CD4-positive, CD25-positive, alpha-beta regulatory T cell (primary cell): ENCODE results near the gene ANKRD6. TPM values are rescaled to one million over a fixed set of nuclear protein-coding genes. Genes with fewer than 3 reads are reported as not detected.
A peak's percentile ranks its signal among the peaks of the same experiment; 100 is the strongest.

Experiments
- ATAC-seq, 2 donors: fragments of 150-1000 bp; cut with Tn5 transposase; one replicate each; pipeline ENCODE4 v1.10.0; 2021; ENCODE audit warnings: low read depth in 2 of 2, moderate number of reproducible peaks in 2 of 2, moderate library complexity in 1 of 2
- DNase-seq, 3 donors: peaks; one replicate each; pipeline versions ENCODE4 v3.0.0 to v3.0.0-alpha.2; 2012 to 2022; ENCODE audit warnings: mixed read lengths in 1 of 3
- H3K27ac ChIP-seq: one replicate; pipeline ENCODE4 v1.7.0; 2013; ENCODE audit warnings: mild to moderate bottlenecking, low read length; ENCODE audit not compliant: insufficient read depth, poor library complexity, severe bottlenecking
- H3K27me3 ChIP-seq: one replicate; pipeline ENCODE4 v1.7.0; 2013; ENCODE audit warnings: low read length; ENCODE audit not compliant: control insufficient read depth, insufficient read depth
- H3K36me3 ChIP-seq: one replicate; pipeline ENCODE4 v1.7.0; 2013; ENCODE audit warnings: mild to moderate bottlenecking, low read length, moderate library complexity; ENCODE audit not compliant: control insufficient read depth, insufficient read depth
- H3K4me1 ChIP-seq: 2 replicates; pipeline ENCODE4 v1.7.0; 2013; ENCODE audit warnings: mild to moderate bottlenecking, low read length; ENCODE audit not compliant: insufficient read depth, control insufficient read depth, poor library complexity, severe bottlenecking
- H3K4me3 ChIP-seq: one replicate; pipeline ENCODE4 v1.7.0; 2013; ENCODE audit warnings: low read depth, mild to moderate bottlenecking, low read length, moderate library complexity
- H3K9me3 ChIP-seq, 2 experiments: 1 replicate in 1 of 2; 2 replicates in 1 of 2; pipeline ENCODE4 v1.7.0; 2013; ENCODE audit warnings: low read length in 2 of 2, mild to moderate bottlenecking in 1 of 2, moderate library complexity in 1 of 2; ENCODE audit not compliant: control insufficient read depth in 2 of 2
- H3K27ac Mint-ChIP-seq, 3 donors: one replicate each; pipeline ENCODE4 v1.8.0; 2020 to 2022; ENCODE audit warnings: mild to moderate bottlenecking in 3 of 3, mixed read lengths in 3 of 3, moderate library complexity in 2 of 3
- H3K27me3 Mint-ChIP-seq: one replicate; pipeline ENCODE4 v1.8.0; 2022; ENCODE audit warnings: mild to moderate bottlenecking, mixed read lengths
- H3K36me3 Mint-ChIP-seq: one replicate; pipeline ENCODE4 v1.8.0; 2020; ENCODE audit warnings: mixed read lengths
- H3K4me1 Mint-ChIP-seq, 4 donors: one replicate each; pipeline ENCODE4 v1.8.0; 2020 to 2022; ENCODE audit warnings: mixed read lengths in 4 of 4, mild to moderate bottlenecking in 1 of 4
- H3K4me3 Mint-ChIP-seq, 4 donors: one replicate each; pipeline ENCODE4 v1.8.0; 2020 to 2022; ENCODE audit warnings: mild to moderate bottlenecking in 4 of 4, mixed read lengths in 4 of 4, moderate library complexity in 3 of 4
- H3K9me3 Mint-ChIP-seq, 7 donors: one replicate each; pipeline ENCODE4 v1.8.0; 2020 to 2022; ENCODE audit warnings: mixed read lengths in 7 of 7, mild to moderate bottlenecking in 3 of 7, moderate library complexity in 2 of 7
- polyA plus RNA-seq, 4 donors: library from polyadenylated mRNA; unstranded; fragments of 300-500 nt; fragmentation: Illumina TruSeq; gene quantifications; one replicate each; pipeline ENCODE4 v1.2.3, GENCODE V29; 2021
- total RNA-seq: library from RNA; stranded (reverse); gene quantifications from one replicate; pipeline ENCODE4 v1.2.3, GENCODE V29; 2022

ANKRD6 gene
- total and polyA plus RNA-seq, 5 donors from 2014 or later, result 0.54 to 6.0 (median 1.4) TPM

DNA sequence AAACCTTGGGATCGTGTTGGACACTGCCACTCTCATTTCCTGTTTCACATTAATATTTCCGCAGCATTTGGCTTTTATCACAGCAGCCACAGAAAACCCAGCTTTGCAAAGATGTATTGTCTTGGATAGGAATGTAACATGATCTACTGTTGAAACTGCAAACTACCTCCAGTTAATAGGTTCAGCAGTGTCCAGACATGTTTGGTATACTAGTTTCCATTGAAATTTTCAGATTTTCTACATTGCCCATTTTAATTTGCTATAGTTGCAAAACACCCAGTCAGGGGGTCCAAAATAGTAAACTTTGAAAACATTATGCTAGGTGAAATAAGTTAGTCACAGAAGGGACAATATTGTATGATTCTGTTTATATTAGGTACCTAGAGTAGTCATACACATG, 3.3 kb downstream of the ANKRD6 start:
- Mint-ChIP-seq H3K27me3 (peaks cover 43% of the 10 kb centered on the region), H3K36me3 (no peaks in the 10 kb centered on the region), H3K9me3 (no peaks in the 10 kb centered on the region), H3K27ac (peak overlapping the region in 2 of 3 donors; percentile 25 to 40), H3K4me3 (no peak overlapping the region), H3K4me1 (peaks cover 0 to 21% (median 9%) of the 10 kb centered on the region in 4 donors)
- H3K9me3 ChIP-seq, result no peaks in the 10 kb centered on the region
- no peaks in the 10 kb centered on the region for H3K36me3 ChIP-seq
- H3K27me3 ChIP-seq, result peaks cover 2% of the 10 kb centered on the region
- no peak for DNase-seq
- ATAC-seq, result no peak
- no peak overlapping the region for H3K27ac ChIP-seq
- no peak overlapping the region for H3K4me3 ChIP-seq
- H3K4me1 ChIP-seq, result peaks cover 15% of the 10 kb centered on the region

DNA sequence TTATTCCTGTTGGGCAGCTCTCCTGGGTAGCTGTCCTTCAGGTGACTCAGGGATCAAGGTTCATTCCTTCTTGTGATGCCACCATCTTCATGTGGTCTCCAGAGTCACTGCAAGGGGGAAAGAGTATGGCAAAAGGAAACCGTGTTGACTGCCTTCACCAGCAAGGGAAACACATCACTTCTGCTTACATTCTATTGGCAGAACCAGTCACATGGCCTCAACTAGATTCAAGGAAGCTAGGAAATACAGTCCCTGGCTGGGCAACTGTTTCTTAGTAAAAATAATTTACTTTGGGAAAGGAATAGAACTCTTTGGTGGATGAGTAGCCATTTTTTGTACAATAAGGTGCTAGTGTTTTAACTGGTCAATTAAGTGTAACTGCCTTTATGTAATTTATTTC, 5.3 kb downstream of the ANKRD6 start:
- H3K4me1 ChIP-seq, result peaks cover 8% of the 10 kb centered on the region

DNA sequence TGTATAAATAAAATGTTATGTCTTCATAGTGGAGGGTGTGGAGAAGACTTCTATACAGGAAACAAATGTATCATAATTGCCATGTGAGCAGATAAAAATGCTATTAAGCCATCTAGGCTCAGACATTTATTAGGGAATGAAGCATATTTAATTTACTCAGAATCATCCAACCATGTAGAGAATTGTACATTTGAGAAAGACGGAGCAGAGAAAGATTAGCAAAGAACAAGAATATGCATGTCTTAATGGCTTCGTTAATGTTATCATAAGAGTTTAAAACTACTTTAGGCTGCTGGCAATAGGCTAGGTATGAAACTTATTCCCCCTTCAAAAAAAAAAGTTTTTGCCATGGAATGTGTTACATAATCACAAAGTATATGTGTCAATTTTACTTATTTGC, 6.1 kb downstream of the ANKRD6 start:
- Mint-ChIP-seq H3K9me3 (no peaks in the 10 kb centered on the region), H3K4me3 (no peak overlapping the region), H3K36me3 (no peaks in the 10 kb centered on the region), H3K27me3 (peaks cover 29% of the 10 kb centered on the region), H3K4me1 (peaks cover 0 to 9% (median 4%) of the 10 kb centered on the region in 4 donors), H3K27ac (no peak overlapping the region)
- ATAC-seq (no peak), DNase-seq (no peak)
- no peak overlapping the region for H3K4me3 ChIP-seq
- H3K4me1 ChIP-seq, result peaks cover under 1% of the 10 kb centered on the region
- H3K9me3 ChIP-seq, result no peaks in the 10 kb centered on the region
- H3K27me3 ChIP-seq, result no peaks in the 10 kb centered on the region
- no peak overlapping the region for H3K27ac ChIP-seq
- no peaks in the 10 kb centered on the region for H3K36me3 ChIP-seq

More for the DNA sequence above, 5.3 kb downstream of the ANKRD6 start:
- ATAC-seq (no peak), DNase-seq (no peak)
- no peak overlapping the region for H3K27ac ChIP-seq
- Mint-ChIP-seq H3K27ac (no peak overlapping the region), H3K4me3 (no peak overlapping the region), H3K9me3 (no peaks in the 10 kb centered on the region), H3K36me3 (no peaks in the 10 kb centered on the region), H3K4me1 (peaks cover 0 to 12% (median 7%) of the 10 kb centered on the region in 4 donors), H3K27me3 (peaks cover 32% of the 10 kb centered on the region)
- no peaks in the 10 kb centered on the region for H3K9me3 ChIP-seq
- no peaks in the 10 kb centered on the region for H3K36me3 ChIP-seq
- no peak overlapping the region for H3K4me3 ChIP-seq
- H3K27me3 ChIP-seq, result no peaks in the 10 kb centered on the region

DNA sequence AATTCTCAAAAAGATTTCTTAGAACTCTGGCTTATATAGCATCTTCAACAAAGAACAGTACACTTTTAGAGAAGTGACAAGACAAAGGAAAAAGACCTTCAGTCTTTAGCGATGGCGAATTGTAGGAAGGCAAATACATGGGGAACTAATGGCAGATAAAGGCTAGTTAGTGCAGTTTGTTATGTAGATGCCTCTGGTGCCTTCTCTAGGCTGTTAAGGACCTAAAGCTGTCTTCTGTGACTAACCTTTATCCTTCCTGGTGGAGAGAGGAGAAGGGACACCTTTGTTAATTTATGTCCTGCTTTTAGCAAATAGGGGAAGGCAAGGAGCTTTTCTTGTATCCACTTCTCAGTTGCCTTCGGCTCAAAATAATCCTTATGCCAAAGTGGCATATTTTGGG, 7.2 kb downstream of the ANKRD6 start:
- no peaks in the 10 kb centered on the region for H3K9me3 Mint-ChIP-seq
- no peak overlapping the region for H3K4me3 ChIP-seq
- no peak overlapping the region for H3K27ac ChIP-seq
- no peaks in the 10 kb centered on the region for H3K9me3 ChIP-seq
- no peaks in the 10 kb centered on the region for H3K36me3 Mint-ChIP-seq
- H3K4me1 ChIP-seq, result no peaks in the 10 kb centered on the region
- H3K4me3 Mint-ChIP-seq, result no peak overlapping the region
- ATAC-seq (no peak), DNase-seq (no peak)
- no peak overlapping the region for H3K27ac Mint-ChIP-seq
- no peaks in the 10 kb centered on the region for H3K27me3 ChIP-seq
- H3K4me1 Mint-ChIP-seq, result peaks cover 0 to 3% (median 0%) of the 10 kb centered on the region in 4 donors
- no peaks in the 10 kb centered on the region for H3K36me3 ChIP-seq
- peaks cover 17% of the 10 kb centered on the region for H3K27me3 Mint-ChIP-seq

DNA sequence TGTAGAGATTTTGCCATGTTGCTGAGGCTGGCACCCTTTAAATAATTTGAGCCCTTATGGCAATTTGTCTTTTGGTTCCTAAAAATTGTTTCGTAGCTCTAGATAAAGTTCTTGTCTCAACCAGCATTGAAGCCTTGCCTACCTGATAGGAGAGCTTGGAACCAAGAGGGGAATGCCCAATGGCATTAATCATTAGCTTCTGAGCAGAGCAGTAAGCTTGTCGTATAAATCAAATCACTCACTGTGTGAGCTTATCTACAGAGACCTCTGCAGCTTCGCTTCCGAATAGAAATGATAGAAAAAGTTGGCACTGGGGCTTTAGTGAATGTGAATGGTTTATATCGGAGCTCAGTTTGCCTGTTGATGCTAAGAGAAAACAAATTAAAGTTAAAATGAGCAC, 10.7 kb downstream of the ANKRD6 start:
- no peak overlapping the region for H3K27ac Mint-ChIP-seq
- no peaks in the 10 kb centered on the region for H3K4me1 Mint-ChIP-seq
- no peak for ATAC-seq
- Histone ChIP-seq H3K4me1 (no peaks in the 10 kb centered on the region), H3K9me3 (no peaks in the 10 kb centered on the region), H3K4me3 (no peak overlapping the region), H3K36me3 (no peaks in the 10 kb centered on the region), H3K27me3 (no peaks in the 10 kb centered on the region), H3K27ac (no peak overlapping the region)
- no peaks in the 10 kb centered on the region for H3K9me3 Mint-ChIP-seq
- H3K36me3 Mint-ChIP-seq, result no peaks in the 10 kb centered on the region
- H3K4me3 Mint-ChIP-seq, result no peak overlapping the region
- DNase-seq, result no peak
- H3K27me3 Mint-ChIP-seq, result peaks cover 10% of the 10 kb centered on the region

DNA sequence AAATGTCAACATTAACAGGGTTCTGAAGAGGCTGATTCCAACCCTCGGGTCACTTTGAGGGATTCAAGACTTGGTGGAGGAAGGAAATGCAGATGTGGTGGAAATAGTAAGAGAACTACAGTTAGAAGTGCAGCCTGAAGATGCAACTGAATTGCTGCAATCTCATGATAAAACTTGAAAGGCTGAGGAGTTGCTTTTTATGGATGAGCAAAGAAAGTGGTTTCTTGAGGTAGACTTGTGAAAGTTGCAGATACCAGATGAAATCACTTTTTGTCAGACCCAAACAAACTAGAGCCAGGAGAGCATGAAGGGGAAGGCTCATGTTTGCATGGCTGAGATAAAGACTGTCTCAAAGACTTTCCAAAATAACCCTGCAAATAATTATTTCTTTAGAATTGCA, 16.2 kb downstream of the ANKRD6 start:
- Mint-ChIP-seq H3K27me3 (peaks cover 4% of the 10 kb centered on the region), H3K27ac (no peak overlapping the region), H3K36me3 (no peaks in the 10 kb centered on the region), H3K9me3 (no peaks in the 10 kb centered on the region), H3K4me1 (no peaks in the 10 kb centered on the region), H3K4me3 (no peak overlapping the region)
- H3K36me3 ChIP-seq, result no peaks in the 10 kb centered on the region
- H3K4me3 ChIP-seq, result no peak overlapping the region
- H3K9me3 ChIP-seq, result no peaks in the 10 kb centered on the region
- no peak for ATAC-seq
- H3K27ac ChIP-seq, result no peak overlapping the region
- no peak for DNase-seq
- no peaks in the 10 kb centered on the region for H3K27me3 ChIP-seq
- no peaks in the 10 kb centered on the region for H3K4me1 ChIP-seq

DNA sequence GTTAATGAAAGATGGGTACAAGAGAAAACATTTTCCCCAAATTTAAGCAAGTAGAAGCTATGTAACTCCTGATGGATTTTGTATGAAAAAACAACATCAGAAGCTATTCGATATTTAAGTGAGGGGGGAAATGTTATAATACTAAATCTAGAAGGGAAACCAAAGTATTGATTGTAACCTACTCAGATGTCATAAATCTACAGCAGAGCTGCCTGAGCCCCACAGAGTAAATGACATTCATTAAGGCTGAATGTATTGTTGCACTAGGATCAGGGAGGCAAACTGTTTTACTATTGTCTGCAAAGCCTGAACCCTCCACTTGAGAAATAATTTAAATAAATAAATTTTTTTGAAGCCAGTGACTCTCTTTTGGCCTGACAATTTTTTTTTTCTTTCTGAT, 19.3 kb downstream of the ANKRD6 start:
- Mint-ChIP-seq H3K27ac (no peak overlapping the region), H3K36me3 (peaks cover 6% of the 10 kb centered on the region), H3K4me3 (no peak overlapping the region), H3K27me3 (peaks cover 4% of the 10 kb centered on the region), H3K4me1 (no peaks in the 10 kb centered on the region), H3K9me3 (peaks cover 0 to 2% (median 0%) of the 10 kb centered on the region in 7 donors)
- Histone ChIP-seq H3K36me3 (no peaks in the 10 kb centered on the region), H3K9me3 (no peaks in the 10 kb centered on the region), H3K4me1 (no peaks in the 10 kb centered on the region), H3K27ac (no peak overlapping the region), H3K4me3 (no peak overlapping the region), H3K27me3 (no peaks in the 10 kb centered on the region)
- ATAC-seq, result no peak
- no peak for DNase-seq

DNA sequence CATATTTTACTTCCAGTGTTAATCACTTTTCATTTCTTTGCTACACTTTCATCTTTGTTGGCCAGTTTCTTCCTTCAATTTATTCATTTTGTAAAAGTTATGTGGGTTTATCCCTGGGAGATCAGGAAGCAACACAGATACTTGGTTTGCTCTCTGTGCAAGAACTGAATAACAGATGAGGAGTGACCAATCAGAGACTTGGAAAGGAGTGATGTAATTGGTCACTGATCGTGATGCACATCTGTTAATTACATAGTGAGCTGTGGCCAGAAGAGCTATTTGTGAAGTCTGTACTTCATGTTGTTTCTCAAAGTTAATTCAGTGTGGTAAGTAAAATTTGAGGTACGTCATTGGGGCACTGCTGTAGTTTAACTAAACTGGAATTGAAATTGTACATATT, 21.3 kb downstream of the ANKRD6 start:
- Histone ChIP-seq H3K4me1 (no peaks in the 10 kb centered on the region), H3K27ac (no peak overlapping the region), H3K4me3 (no peak overlapping the region), H3K36me3 (no peaks in the 10 kb centered on the region), H3K27me3 (no peaks in the 10 kb centered on the region), H3K9me3 (no peaks in the 10 kb centered on the region)
- Mint-ChIP-seq H3K27me3 (peaks cover 5% of the 10 kb centered on the region), H3K4me3 (no peak overlapping the region), H3K36me3 (peaks cover 6% of the 10 kb centered on the region), H3K4me1 (no peaks in the 10 kb centered on the region), H3K9me3 (peaks cover 0 to 4% (median 0%) of the 10 kb centered on the region in 7 donors), H3K27ac (no peak overlapping the region)
- ATAC-seq (no peak), DNase-seq (no peak)
